Neural progenitor cell (in vitro differentiated cells): ENCODE measurements around the gene POFUT2.

ENCODE experiments used
- CTCF ChIP-seq: fragments of 200-600 bp; sonication (generic); IDR thresholded peaks from 2 replicates; pipeline ENCODE4 v1.5.1; 2017; ENCODE audit warnings: antibody characterized with exemption, mild to moderate bottlenecking
- EZH2 ChIP-seq: fragments of 200-600 bp; sonication (generic); IDR thresholded peaks from 2 replicates; pipeline ENCODE4 v1.6.1; 2017; ENCODE audit warnings: antibody characterized with exemption, mild to moderate bottlenecking, moderate library complexity
- EZH2phosphoT487 ChIP-seq: fragments of 200-600 bp; sonication (generic); IDR thresholded peaks from 2 replicates; pipeline ENCODE4 v1.6.1; 2017; ENCODE audit warnings: antibody characterized with exemption

GRCh38 chr21:45243603-45244002, 44.1 kb downstream of the POFUT2 start:
- no peak for TF ChIP-seq CTCF
- no peak for TF ChIP-seq EZH2
- no peak for TF ChIP-seq EZH2phosphoT487
